Ascending aorta (tissue), 2 donors: ENCODE measurements around the gene TNFAIP8. TPM values are rescaled to one million over a fixed set of nuclear protein-coding genes. Genes with fewer than 3 reads are reported as not detected.

ENCODE experiments used
- DNase-seq, 2 donors: peaks; one replicate each; pipeline ENCODE4 v3.0.0-alpha.2; 2019; ENCODE audit warnings: low spot score in 2 of 2
- H3K27ac ChIP-seq, 2 donors: fragments of 200-600 bp; sonication (generic); one replicate each; pipeline ENCODE4 v1.5.1; 2016 to 2017; ENCODE audit warnings: mild to moderate bottlenecking in 1 of 2
- H3K27me3 ChIP-seq: fragments of 200-600 bp; sonication (generic); one replicate; pipeline ENCODE4 v1.5.1; 2017
- H3K36me3 ChIP-seq, 2 donors: fragments of 200-600 bp; sonication (generic); one replicate each; pipeline ENCODE4 v1.5.1; 2016
- H3K4me1 ChIP-seq, 2 donors: fragments of 200-600 bp; sonication (generic); one replicate each; pipeline ENCODE4 v1.5.1; 2016 to 2017; ENCODE audit warnings: mild to moderate bottlenecking in 1 of 2
- H3K4me3 ChIP-seq, 2 donors: fragments of 200-600 bp; sonication (generic); one replicate each; pipeline ENCODE4 v1.5.1; 2016 to 2017; ENCODE audit warnings: mild to moderate bottlenecking in 1 of 2
- H3K9me3 ChIP-seq, 2 donors: fragments of 200-600 bp; sonication (generic); one replicate each; pipeline ENCODE4 v1.5.1; 2016
- intact Hi-C: fragments of 100-400 bp; cut with DNase I; formaldehyde crosslinking; loops from one replicate; pipeline ENCODE4 v1.15.1; 2023
- total RNA-seq: library from RNA; depleted of rRNA; stranded (reverse); fragments of >200 nt; gene quantifications from one replicate; pipeline ENCODE4 v1.1.0, GENCODE V29; 2016
- TF ChIP-seq, protein P1 (sequence below), 3 experiments: fragments of 200-600 bp in 2 of 3; fragments of 450-650 bp in 1 of 3; sonication (generic) in 2 of 3; IDR thresholded peaks; one replicate each; pipeline ENCODE4 v1.5.1; 2016 to 2019; ENCODE audit warnings: antibody characterized with exemption in 3 of 3, mild to moderate bottlenecking in 1 of 3, moderate library complexity in 1 of 3

Gene TNFAIP8
- total RNA-seq, 1 donor from 2014 or later = 3.5 TPM

- no peak for DNase-seq
- intact Hi-C loops = loop anchor here (5.0 kb wide), 1 partner anchor 352 kb away; the partner anchor contains the start of gene DTWD2
- no peak overlapping the region for H3K27ac ChIP-seq
- H3K4me1 ChIP-seq = no peaks in the 10 kb centered on the region
- H3K27me3 ChIP-seq = no peaks in the 10 kb centered on the region
- H3K36me3 ChIP-seq = no peaks in the 10 kb centered on the region
- H3K9me3 ChIP-seq = no peaks in the 10 kb centered on the region
- TF ChIP-seq, protein P1, sequence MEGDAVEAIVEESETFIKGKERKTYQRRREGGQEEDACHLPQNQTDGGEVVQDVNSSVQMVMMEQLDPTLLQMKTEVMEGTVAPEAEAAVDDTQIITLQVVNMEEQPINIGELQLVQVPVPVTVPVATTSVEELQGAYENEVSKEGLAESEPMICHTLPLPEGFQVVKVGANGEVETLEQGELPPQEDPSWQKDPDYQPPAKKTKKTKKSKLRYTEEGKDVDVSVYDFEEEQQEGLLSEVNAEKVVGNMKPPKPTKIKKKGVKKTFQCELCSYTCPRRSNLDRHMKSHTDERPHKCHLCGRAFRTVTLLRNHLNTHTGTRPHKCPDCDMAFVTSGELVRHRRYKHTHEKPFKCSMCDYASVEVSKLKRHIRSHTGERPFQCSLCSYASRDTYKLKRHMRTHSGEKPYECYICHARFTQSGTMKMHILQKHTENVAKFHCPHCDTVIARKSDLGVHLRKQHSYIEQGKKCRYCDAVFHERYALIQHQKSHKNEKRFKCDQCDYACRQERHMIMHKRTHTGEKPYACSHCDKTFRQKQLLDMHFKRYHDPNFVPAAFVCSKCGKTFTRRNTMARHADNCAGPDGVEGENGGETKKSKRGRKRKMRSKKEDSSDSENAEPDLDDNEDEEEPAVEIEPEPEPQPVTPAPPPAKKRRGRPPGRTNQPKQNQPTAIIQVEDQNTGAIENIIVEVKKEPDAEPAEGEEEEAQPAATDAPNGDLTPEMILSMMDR (IDR thresholded peaks at IDR 0.05) = no peak
- no peak overlapping the region for H3K4me3 ChIP-seq
Measured at GRCh38 chr5:119339344-119339743, 16.5 kb upstream of the TNFAIP8 start.

GRCh38 chr5:119339965-119340364 lies 15.9 kb upstream of the TNFAIP8 start:
- TF ChIP-seq, protein P1 (IDR thresholded peaks at IDR 0.05) = no peak
- no peak overlapping the region for H3K4me3 ChIP-seq
- H3K27ac ChIP-seq = no peak overlapping the region
- intact Hi-C loops = loop anchor here (5.0 kb wide), 1 partner anchor 353 kb away; the partner anchor contains the start of gene DTWD2
- no peaks in the 10 kb centered on the region for H3K27me3 ChIP-seq
- H3K4me1 ChIP-seq = no peaks in the 10 kb centered on the region
- H3K36me3 ChIP-seq = no peaks in the 10 kb centered on the region
- DNase-seq = no peak
- no peaks in the 10 kb centered on the region for H3K9me3 ChIP-seq

DNA sequence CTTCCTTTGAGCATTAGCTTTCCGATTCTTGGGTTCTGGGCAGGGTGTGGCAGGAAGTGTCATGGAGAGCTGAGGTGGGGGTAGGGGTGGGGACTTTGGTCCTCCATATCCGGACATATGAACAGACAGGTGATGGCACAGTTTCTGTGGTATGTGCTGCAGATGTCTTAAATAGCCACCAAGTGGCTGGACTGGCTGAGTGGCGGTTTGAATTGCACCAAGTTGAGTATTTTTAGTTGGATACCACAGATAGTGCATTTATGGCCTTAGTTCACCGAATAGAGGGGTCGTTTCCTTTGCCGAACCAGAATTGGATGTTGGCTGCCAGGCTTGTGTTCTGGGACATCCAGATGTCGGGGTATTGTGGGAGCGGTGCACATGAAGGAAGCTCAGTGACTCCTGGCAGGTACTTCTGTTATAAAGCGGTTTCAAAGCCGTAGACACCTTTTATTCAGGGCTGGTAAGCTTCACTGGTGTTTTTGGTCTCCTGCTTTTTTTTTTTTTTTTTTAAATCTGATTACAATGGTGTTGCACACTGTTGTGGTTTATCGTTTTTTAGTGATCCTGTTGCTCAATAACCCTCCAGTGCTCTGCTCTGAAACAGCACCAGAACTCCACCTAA lies 15.1 kb upstream of the TNFAIP8 start:
- TF ChIP-seq, protein P1 (IDR thresholded peaks at IDR 0.05) = no peak
- Histone ChIP-seq H3K27ac (no peak overlapping the region), H3K9me3 (no peaks in the 10 kb centered on the region), H3K36me3 (no peaks in the 10 kb centered on the region), H3K4me3 (no peak overlapping the region), H3K4me1 (no peaks in the 10 kb centered on the region), H3K27me3 (no peaks in the 10 kb centered on the region)
- intact Hi-C loops = no loop called here
- DNase-seq = no peak

DNA sequence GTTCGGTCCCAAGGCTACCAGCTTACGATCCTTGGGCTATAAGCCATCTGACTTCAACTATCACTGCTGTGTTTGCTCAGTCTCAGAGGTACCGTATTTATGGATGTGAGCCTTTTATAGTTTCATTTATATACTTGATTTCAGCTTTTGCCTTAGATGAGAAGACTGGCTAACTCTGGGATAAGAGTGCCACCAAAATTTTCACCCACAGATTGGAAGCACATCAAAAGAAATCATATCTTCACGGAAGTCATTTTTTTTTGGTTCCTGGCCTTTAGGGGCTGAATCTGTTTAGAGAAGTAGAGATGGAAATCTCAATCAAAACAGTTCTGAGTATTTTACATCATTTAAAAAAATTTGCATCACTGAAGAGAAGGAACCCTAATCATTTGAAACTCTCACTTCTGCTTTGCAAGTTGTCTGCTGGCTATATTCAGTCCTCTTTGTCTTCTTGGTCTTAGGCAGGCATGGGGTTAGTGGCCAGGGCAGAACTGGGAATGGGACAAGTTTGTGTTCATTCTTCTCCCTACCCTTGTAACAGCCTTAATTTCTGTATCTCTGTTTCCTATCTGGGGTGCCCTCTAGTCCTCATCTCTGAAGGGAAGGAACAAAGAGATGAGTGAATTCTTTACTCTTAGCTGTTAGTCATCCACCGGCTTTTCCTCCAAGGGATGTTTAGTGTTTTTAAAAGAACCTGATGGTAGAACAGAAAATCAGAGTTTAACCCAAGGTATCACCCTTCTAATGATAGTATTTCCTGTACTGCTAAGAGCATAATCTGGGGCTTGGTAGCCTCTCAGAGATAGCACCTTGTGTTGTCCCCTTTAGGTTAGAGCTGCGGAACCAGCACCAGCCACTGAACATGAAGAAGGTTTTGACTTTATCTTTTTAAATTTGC lies 14.1 kb upstream of the TNFAIP8 start:
- H3K4me1 ChIP-seq = no peaks in the 10 kb centered on the region
- H3K27me3 ChIP-seq = no peaks in the 10 kb centered on the region
- TF ChIP-seq, protein P1 (IDR thresholded peaks at IDR 0.05) = no peak
- H3K9me3 ChIP-seq = no peaks in the 10 kb centered on the region
- DNase-seq = no peak
- intact Hi-C loops = no loop called here
- no peak overlapping the region for H3K27ac ChIP-seq
- no peaks in the 10 kb centered on the region for H3K36me3 ChIP-seq
- H3K4me3 ChIP-seq = no peak overlapping the region

DNA sequence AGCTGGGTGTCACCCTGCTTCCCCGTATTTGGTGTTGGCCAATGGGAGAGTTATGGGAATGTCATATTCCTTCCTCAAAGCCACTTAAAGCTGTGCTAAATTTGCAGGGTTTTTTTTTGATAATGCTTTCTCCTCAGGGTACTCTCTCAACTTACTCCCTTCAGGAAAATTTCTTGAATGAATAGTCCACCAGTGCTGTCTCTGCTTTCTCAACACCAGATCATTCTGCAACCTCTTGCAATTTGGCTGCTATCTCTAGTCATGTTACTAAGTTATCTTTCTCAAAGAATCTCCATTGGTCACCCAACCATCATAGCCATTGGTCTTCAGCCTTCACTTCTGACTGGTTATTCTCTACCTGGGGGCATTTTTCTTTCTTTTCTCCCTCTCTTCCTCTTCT lies 13.4 kb upstream of the TNFAIP8 start:
- H3K4me3 ChIP-seq = no peak overlapping the region
- H3K27me3 ChIP-seq = no peaks in the 10 kb centered on the region
- H3K36me3 ChIP-seq = no peaks in the 10 kb centered on the region
- intact Hi-C loops = no loop called here
- no peak overlapping the region for H3K27ac ChIP-seq
- no peak for DNase-seq
- TF ChIP-seq, protein P1 (IDR thresholded peaks at IDR 0.05) = no peak
- H3K4me1 ChIP-seq = no peaks in the 10 kb centered on the region
- H3K9me3 ChIP-seq = no peaks in the 10 kb centered on the region
